ENCODE data around the gene ERG. TPM values are rescaled to one million over a fixed set of nuclear protein-coding genes. Genes with fewer than 3 reads are reported as not detected.
A peak's percentile ranks its signal among the peaks of the same experiment; 100 is the strongest.

The ERG gene
- total RNA-seq, 1 donor from 2014 or later = under 0.01 TPM

DNA sequence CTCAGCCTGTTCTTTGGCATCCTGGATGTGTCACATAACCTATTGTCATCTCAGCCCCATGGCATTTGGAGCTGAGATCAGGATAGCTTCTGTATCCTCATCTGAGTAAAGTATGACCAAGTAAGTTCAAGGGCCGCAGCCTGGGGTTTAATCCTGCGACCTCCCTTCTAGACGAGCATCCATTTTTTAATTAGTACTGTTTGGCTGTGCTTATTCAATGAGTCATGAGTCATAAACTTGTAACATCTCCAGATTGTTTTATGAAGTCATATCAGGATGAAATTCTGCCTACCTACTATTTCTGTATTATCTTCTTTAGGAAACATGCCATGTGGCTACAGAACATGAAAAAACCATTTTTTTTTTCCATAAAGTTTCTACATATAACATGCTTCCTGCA is 119.1 kb downstream of the ERG start:
- TF ChIP-seq CTCF (IDR thresholded peaks at IDR 0.05; ENCODE audit: insufficient read depth, low read length, severe bottlenecking) = no peak
- no peak for FAIRE-seq
- peak; percentile 37 for DNase-seq (ENCODE audit: low read depth)
- no peak overlapping the region for H3K4me3 ChIP-seq (ENCODE audit: low read depth, low read length)
- H3K36me3 ChIP-seq (ENCODE audit: control insufficient read depth, insufficient read depth, low read length) = no peaks in the 10 kb centered on the region
- H3K27me3 ChIP-seq (ENCODE audit: control insufficient read depth, insufficient read depth, low read length) = no peaks in the 10 kb centered on the region

- FAIRE-seq = no peak
- Histone ChIP-seq H3K4me3 (ENCODE audit: low read depth, low read length) (no peak overlapping the region), H3K36me3 (ENCODE audit: control insufficient read depth, insufficient read depth, low read length) (no peaks in the 10 kb centered on the region), H3K27me3 (ENCODE audit: control insufficient read depth, insufficient read depth, low read length) (no peaks in the 10 kb centered on the region)
- peak; percentile 19 for DNase-seq (ENCODE audit: low read depth)
- TF ChIP-seq CTCF (IDR thresholded peaks at IDR 0.05; ENCODE audit: insufficient read depth, low read length, severe bottlenecking) = no peak
Observed at GRCh38 chr21:38377165-38378088, 120.8 kb downstream of the ERG start.

DNA sequence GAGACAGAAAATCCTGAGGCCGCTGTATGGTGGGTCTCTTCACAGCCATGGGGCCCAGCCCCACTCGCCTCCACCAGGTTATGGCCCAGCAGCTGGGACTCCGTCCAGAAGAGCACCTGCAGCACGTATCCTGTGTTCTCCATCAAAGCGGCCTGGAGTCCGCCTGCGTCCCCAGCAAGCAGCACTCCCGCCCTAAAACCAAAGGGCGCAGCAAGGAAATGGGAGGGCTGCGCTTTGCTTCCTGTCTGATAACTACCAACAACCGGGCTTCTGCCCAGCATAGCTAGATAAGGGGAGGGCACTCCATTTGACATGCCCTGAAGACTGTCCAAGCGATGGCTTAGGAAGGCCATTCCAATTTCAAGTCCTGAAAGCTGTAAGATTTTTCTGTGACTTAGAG is 121.6 kb downstream of the ERG start:
- FAIRE-seq (no peak), DNase-seq (ENCODE audit: low read depth) (no peak)
- Histone ChIP-seq H3K4me3 (ENCODE audit: low read depth, low read length) (no peak overlapping the region), H3K36me3 (ENCODE audit: control insufficient read depth, insufficient read depth, low read length) (no peaks in the 10 kb centered on the region), H3K27me3 (ENCODE audit: control insufficient read depth, insufficient read depth, low read length) (no peaks in the 10 kb centered on the region)
- TF ChIP-seq CTCF (IDR thresholded peaks at IDR 0.05; ENCODE audit: insufficient read depth, low read length, severe bottlenecking) = no peak

DNA sequence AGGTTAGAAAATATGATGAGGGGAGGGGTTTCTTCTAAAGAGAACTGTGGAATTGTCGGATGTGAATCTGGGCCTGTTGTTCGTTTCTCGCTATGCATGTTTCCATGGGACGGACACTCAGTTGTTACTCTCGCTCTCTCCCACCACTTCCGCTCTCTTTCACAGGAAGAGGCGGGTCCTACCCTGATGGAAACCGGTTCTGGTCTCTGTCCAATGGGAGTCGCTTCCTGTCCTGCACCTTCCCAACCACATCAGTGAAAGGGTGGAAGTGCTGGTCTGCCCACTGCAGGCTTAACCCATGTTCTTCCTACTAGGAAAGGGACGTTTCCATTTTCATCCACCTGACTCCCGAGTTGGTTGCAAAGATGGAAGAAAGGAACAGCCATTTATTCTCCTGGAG is 122.0 kb downstream of the ERG start:
- H3K36me3 ChIP-seq (ENCODE audit: control insufficient read depth, insufficient read depth, low read length) = no peaks in the 10 kb centered on the region
- H3K27me3 ChIP-seq (ENCODE audit: control insufficient read depth, insufficient read depth, low read length) = no peaks in the 10 kb centered on the region
- no peak overlapping the region for H3K4me3 ChIP-seq (ENCODE audit: low read depth, low read length)
- no peak for DNase-seq (ENCODE audit: low read depth)
- FAIRE-seq = no peak
- no peak for TF ChIP-seq CTCF (IDR thresholded peaks at IDR 0.05; ENCODE audit: insufficient read depth, low read length, severe bottlenecking)

DNA sequence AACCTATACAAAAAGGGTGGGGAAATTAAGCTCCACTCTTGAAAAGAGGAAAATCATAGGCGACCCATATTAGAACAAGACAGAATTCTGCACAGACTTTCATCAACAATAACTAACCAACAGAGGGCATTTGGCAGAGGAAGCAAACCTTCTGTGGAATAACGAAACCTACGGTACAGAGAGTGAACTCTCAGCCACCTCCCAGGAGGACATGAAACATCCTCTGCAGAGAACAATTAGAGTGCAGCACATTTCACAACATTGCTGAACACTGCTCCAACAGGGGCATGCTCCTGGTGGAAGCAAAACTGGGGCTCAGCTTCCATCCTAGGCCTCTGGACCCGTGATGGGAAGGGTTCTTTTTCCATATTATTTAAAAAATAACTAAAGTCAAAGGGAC is 130.6 kb downstream of the ERG start:
- no peak for TF ChIP-seq CTCF (IDR thresholded peaks at IDR 0.05; ENCODE audit: insufficient read depth, low read length, severe bottlenecking)
- no peaks in the 10 kb centered on the region for H3K36me3 ChIP-seq (ENCODE audit: control insufficient read depth, insufficient read depth, low read length)
- FAIRE-seq = no peak
- H3K27me3 ChIP-seq (ENCODE audit: control insufficient read depth, insufficient read depth, low read length) = no peaks in the 10 kb centered on the region
- no peak for DNase-seq (ENCODE audit: low read depth)
- no peak overlapping the region for H3K4me3 ChIP-seq (ENCODE audit: low read depth, low read length)

Measured in bronchial epithelial cell (primary cell).